WTC11 (cell line): ENCODE results near the gene UPP1. TPM values are rescaled to one million over a fixed set of nuclear protein-coding genes. Genes with fewer than 3 reads are reported as not detected.

Source experiments
- ATAC-seq: fragments of 200-7000 bp; cut with Tn5 transposase; 2 replicates; pipeline ENCODE4 v1.10.0; 2021; ENCODE audit warnings: mild to moderate bottlenecking, moderate library complexity
- CTCF ChIA-PET: fragments of 300-600 bp; sonication (Branson Sonifier 250); formaldehyde crosslinking; loops from one replicate; lab custom pipeline; 2021; ENCODE audit warnings: antibody characterized with exemption; lab: Charles Lee
- POLR2A ChIA-PET: fragments of 350-600 bp; sonication (Branson Sonifier 250); formaldehyde crosslinking; loops from one replicate; lab custom pipeline; 2021; ENCODE audit warnings: antibody characterized with exemption; lab: Charles Lee
- DNase-seq: peaks from one replicate; pipeline ENCODE4 v3.0.0; 2021; ENCODE audit warnings: low spot score
- H3K27ac Mint-ChIP-seq: 2 replicates; pipeline ENCODE4 v1.8.0; 2021; ENCODE audit warnings: mixed read lengths
- H3K27me3 Mint-ChIP-seq: 2 replicates; pipeline ENCODE4 v1.8.0; 2021; ENCODE audit warnings: low read depth, mild to moderate bottlenecking, moderate library complexity, mixed read lengths
- H3K36me3 Mint-ChIP-seq: 2 replicates; pipeline ENCODE4 v1.8.0; 2021; ENCODE audit warnings: mixed read lengths
- H3K4me1 Mint-ChIP-seq: 2 replicates; pipeline ENCODE4 v1.8.0; 2022; ENCODE audit warnings: mixed read lengths
- H3K4me3 Mint-ChIP-seq: 2 replicates; pipeline ENCODE4 v1.8.0; 2021; ENCODE audit warnings: mild to moderate bottlenecking, moderate library complexity, mixed read lengths
- H3K9me3 Mint-ChIP-seq: 2 replicates; pipeline ENCODE4 v1.8.0; 2021; ENCODE audit warnings: mixed read lengths
- CREB1 ChIP-seq: sonication (generic); formaldehyde crosslinking; IDR thresholded peaks from 2 replicates; pipeline ENCODE4 v1.8.0; 2023; ENCODE audit warnings: mild to moderate bottlenecking, missing genetic modification reagents
- CTCF ChIP-seq: fragments of 200-600 bp; IDR thresholded peaks from 2 replicates; pipeline ENCODE4 v1.8.0; 2022; ENCODE audit warnings: antibody characterized with exemption
- EMX1 ChIP-seq: fragments of 250-450 bp; sonication (Bioruptor Pico); IDR thresholded peaks from 2 replicates; pipeline ENCODE4 v1.8.0; 2021; ENCODE audit warnings: mild to moderate bottlenecking
- ESRRA ChIP-seq: sonication (generic); formaldehyde crosslinking; IDR thresholded peaks from 2 replicates; pipeline ENCODE4 v1.8.1; 2022; ENCODE audit warnings: mild to moderate bottlenecking, missing genetic modification reagents, borderline replicate concordance
- NR1H2 ChIP-seq: sonication (generic); formaldehyde crosslinking; IDR thresholded peaks from 2 replicates; pipeline ENCODE4 v1.9.0; 2021; ENCODE audit warnings: mild to moderate bottlenecking, moderate library complexity, missing genetic modification reagents
- USF1 ChIP-seq: sonication (generic); formaldehyde crosslinking; IDR thresholded peaks from 2 replicates; pipeline ENCODE4 v1.8.0; 2022; ENCODE audit warnings: mild to moderate bottlenecking, missing genetic modification reagents
- ZNF138 ChIP-seq: sonication (generic); formaldehyde crosslinking; conservative IDR thresholded peaks from 2 replicates; pipeline ENCODE4 v1.8.1; 2022; ENCODE audit warnings: mild to moderate bottlenecking, moderate library complexity, missing genetic modification reagents
- ZNF671 ChIP-seq: fragments of 250-450 bp; sonication (Bioruptor Pico); IDR thresholded peaks from 2 replicates; pipeline ENCODE4 v1.8.0; 2021; ENCODE audit warnings: mild to moderate bottlenecking
- ZSCAN18 ChIP-seq: fragments of 250-450 bp; sonication (Bioruptor Pico); IDR thresholded peaks from 2 replicates; pipeline ENCODE4 v2.1.2; 2022; ENCODE audit warnings: mild to moderate bottlenecking, moderate library complexity
- total RNA-seq: library from RNA; stranded (reverse); gene quantifications from 3 replicates; pipeline ENCODE4 v1.2.3, GENCODE V29; 2021
- TF ChIP-seq, protein P1 (sequence below): fragments of 250-450 bp; sonication (Bioruptor Pico); IDR thresholded peaks from 2 replicates; pipeline ENCODE4 v1.8.0; 2021; ENCODE audit warnings: mild to moderate bottlenecking
- TF ChIP-seq, protein P2 (sequence below): sonication (generic); formaldehyde crosslinking; IDR thresholded peaks from 2 replicates; pipeline ENCODE4 v1.8.0; 2023; ENCODE audit warnings: missing genetic modification reagents, mild to moderate bottlenecking, borderline replicate concordance
- TF ChIP-seq, protein P3 (sequence below): fragments of 250-450 bp; sonication (Bioruptor Pico); conservative IDR thresholded peaks from 2 replicates; pipeline ENCODE4 v1.9.0; 2021; ENCODE audit warnings: mild to moderate bottlenecking
- TF ChIP-seq, protein P4 (sequence below): sonication (generic); formaldehyde crosslinking; IDR thresholded peaks from 2 replicates; pipeline ENCODE4 v1.8.1; 2022; ENCODE audit warnings: mild to moderate bottlenecking, missing genetic modification reagents, moderate library complexity, borderline replicate concordance

UPP1 gene
- total RNA-seq, 1 experiment from 2014 or later, result 55.6 TPM

DNA sequence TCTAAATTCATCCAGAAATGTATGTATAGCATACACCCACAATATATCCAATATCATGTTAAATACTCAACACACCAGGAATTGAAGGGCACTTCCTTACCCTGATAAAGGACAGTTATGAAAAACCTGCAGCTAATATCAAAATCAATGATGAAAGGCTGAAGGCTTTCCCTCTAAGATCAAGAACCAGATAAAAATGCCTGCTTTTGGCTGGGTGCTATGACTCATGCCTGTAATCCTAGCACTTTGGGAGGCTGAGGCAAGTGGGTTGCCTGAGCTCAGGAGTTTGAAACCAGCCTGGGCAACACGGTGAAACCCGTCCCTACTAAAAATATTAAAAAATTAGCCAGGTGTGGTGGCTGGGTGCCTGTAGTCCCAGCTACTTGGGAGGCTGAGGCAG lies 21.6 kb upstream of the UPP1 start:
- no peak overlapping the region for H3K27ac Mint-ChIP-seq
- no peak for ATAC-seq
- peaks cover 24% of the 10 kb centered on the region for H3K9me3 Mint-ChIP-seq
- H3K36me3 Mint-ChIP-seq, result peaks cover 4% of the 10 kb centered on the region
- ChIA-PET CTCF (no interaction called here), POLR2A (no interaction called here)
- DNase-seq, result no peak
- H3K4me3 Mint-ChIP-seq, result no peak overlapping the region
- H3K27me3 Mint-ChIP-seq, result no peaks in the 10 kb centered on the region
- H3K4me1 Mint-ChIP-seq, result no peaks in the 10 kb centered on the region
- TF ChIP-seq CTCF (no peak), ESRRA (no peak), NR1H2 (CRISPR knock-in tag) (no peak), EMX1 (CRISPR knock-in tag) (no peak), USF1 (CRISPR knock-in tag) (no peak), ZSCAN18 (CRISPR knock-in tag) (no peak), CREB1 (CRISPR knock-in tag) (no peak), ZNF138 (CRISPR knock-in tag) (no peak), ZNF671 (CRISPR knock-in tag) (no peak)
- TF ChIP-seq, protein P1, sequence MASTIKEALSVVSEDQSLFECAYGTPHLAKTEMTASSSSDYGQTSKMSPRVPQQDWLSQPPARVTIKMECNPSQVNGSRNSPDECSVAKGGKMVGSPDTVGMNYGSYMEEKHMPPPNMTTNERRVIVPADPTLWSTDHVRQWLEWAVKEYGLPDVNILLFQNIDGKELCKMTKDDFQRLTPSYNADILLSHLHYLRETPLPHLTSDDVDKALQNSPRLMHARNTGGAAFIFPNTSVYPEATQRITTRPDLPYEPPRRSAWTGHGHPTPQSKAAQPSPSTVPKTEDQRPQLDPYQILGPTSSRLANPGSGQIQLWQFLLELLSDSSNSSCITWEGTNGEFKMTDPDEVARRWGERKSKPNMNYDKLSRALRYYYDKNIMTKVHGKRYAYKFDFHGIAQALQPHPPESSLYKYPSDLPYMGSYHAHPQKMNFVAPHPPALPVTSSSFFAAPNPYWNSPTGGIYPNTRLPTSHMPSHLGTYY (CRISPR knock-in tag), result no peak
- TF ChIP-seq, protein P2, sequence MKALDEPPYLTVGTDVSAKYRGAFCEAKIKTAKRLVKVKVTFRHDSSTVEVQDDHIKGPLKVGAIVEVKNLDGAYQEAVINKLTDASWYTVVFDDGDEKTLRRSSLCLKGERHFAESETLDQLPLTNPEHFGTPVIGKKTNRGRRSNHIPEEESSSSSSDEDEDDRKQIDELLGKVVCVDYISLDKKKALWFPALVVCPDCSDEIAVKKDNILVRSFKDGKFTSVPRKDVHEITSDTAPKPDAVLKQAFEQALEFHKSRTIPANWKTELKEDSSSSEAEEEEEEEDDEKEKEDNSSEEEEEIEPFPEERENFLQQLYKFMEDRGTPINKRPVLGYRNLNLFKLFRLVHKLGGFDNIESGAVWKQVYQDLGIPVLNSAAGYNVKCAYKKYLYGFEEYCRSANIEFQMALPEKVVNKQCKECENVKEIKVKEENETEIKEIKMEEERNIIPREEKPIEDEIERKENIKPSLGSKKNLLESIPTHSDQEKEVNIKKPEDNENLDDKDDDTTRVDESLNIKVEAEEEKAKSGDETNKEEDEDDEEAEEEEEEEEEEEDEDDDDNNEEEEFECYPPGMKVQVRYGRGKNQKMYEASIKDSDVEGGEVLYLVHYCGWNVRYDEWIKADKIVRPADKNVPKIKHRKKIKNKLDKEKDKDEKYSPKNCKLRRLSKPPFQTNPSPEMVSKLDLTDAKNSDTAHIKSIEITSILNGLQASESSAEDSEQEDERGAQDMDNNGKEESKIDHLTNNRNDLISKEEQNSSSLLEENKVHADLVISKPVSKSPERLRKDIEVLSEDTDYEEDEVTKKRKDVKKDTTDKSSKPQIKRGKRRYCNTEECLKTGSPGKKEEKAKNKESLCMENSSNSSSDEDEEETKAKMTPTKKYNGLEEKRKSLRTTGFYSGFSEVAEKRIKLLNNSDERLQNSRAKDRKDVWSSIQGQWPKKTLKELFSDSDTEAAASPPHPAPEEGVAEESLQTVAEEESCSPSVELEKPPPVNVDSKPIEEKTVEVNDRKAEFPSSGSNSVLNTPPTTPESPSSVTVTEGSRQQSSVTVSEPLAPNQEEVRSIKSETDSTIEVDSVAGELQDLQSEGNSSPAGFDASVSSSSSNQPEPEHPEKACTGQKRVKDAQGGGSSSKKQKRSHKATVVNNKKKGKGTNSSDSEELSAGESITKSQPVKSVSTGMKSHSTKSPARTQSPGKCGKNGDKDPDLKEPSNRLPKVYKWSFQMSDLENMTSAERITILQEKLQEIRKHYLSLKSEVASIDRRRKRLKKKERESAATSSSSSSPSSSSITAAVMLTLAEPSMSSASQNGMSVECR (CRISPR knock-in tag), result no peak
- TF ChIP-seq, protein P3, sequence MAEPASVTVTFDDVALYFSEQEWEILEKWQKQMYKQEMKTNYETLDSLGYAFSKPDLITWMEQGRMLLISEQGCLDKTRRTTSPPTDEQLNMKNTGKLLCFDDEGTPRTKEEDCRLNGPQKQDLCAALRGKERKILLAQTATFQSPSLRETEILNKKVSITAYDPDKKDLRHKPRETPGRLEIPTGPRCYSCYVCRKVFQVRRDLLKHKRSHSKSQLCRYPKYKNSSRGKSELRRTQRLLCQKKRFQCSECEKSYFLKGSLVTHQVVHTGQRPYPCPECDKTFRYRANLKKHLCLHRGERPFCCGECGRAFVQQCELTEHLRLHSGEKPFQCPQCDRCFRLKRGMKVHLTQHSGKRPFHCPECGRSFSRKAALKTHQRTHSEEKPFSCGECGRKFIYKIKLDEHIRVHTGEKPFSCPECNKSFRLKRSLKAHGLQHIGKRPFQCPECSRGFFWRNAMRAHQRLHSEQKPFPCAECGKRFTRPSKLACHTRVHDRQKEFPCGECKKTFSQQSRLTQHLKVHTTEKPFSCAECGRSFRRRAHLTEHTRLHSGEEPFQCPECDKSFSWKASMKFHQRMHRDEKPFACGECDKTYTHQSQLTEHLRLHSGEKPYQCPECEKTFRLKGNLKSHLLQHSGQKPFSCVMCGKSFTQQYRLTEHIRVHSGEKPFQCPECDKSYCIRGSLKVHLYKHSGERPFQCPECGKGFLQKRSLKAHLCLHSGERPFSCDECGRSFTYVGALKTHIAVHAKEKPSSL (CRISPR knock-in tag), result no peak
- TF ChIP-seq, protein P4, sequence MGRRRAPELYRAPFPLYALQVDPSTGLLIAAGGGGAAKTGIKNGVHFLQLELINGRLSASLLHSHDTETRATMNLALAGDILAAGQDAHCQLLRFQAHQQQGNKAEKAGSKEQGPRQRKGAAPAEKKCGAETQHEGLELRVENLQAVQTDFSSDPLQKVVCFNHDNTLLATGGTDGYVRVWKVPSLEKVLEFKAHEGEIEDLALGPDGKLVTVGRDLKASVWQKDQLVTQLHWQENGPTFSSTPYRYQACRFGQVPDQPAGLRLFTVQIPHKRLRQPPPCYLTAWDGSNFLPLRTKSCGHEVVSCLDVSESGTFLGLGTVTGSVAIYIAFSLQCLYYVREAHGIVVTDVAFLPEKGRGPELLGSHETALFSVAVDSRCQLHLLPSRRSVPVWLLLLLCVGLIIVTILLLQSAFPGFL (CRISPR knock-in tag), result no peak
